ENCODE measurements around the gene NAA20. TPM values are rescaled to one million over a fixed set of nuclear protein-coding genes. Genes with fewer than 3 reads are reported as not detected.

NAA20 gene
- total and polyA plus RNA-seq, 2 of the 4 experiments (the other 2 are of a cell fraction), result 35.7 to 58.8 TPM

GRCh38 chr20:20014659-20015058, 2.5 kb upstream of the NAA20 start:
- ATAC-seq (ENCODE audit: low read depth), result no peak
- no peak overlapping the region for H3K56ac ChIP-seq (ENCODE audit: extremely low read depth, insufficient read depth, low read length)
- H3K4ac ChIP-seq (ENCODE audit: low read depth, low read length), result no peak overlapping the region
- H2BK20ac ChIP-seq (ENCODE audit: low read depth, low read length), result no peak overlapping the region
- no peak overlapping the region for H3K27ac ChIP-seq (ENCODE audit: insufficient read depth, low read length)
- BruUV-seq (replicated peaks), result no TSS peak
- H3K18ac ChIP-seq (ENCODE audit: low read depth, low read length), result no peak overlapping the region
- in situ Hi-C loops (cut with MboI; ENCODE audit: low sequenced_read_pairs) (no loop called here), dilution Hi-C loops (cut with HindIII; ENCODE audit: low sequenced_read_pairs, unreplicated experiment) (no loop called here), intact Hi-C loops (cut with micrococcal nuclease) (loop anchor here (5.0 kb wide), 1 partner anchor 322 kb away; no protein-coding TSS in a partner anchor)
- no peak overlapping the region for H3K9ac ChIP-seq (ENCODE audit: low read depth, low read length)
- peaks cover 3% of the 10 kb centered on the region; the same call in 1 of the 2 replicates for H3K36me3 ChIP-seq (ENCODE audit: control insufficient read depth, insufficient read depth, low read length)
- no peak overlapping the region for H4K5ac ChIP-seq (ENCODE audit: low read depth, low read length)
- no peak overlapping the region for H4K8ac ChIP-seq (ENCODE audit: low read depth in 2 of 2, low read length in 2 of 2)
- no peaks in the 10 kb centered on the region; the same call in 1 of the 2 replicates for H4K20me1 ChIP-seq (ENCODE audit: insufficient read depth, low read length)
- no peaks in the 10 kb centered on the region for H3K27me3 ChIP-seq (ENCODE audit: control insufficient read depth, insufficient read depth, low read length)
- no peak overlapping the region for H3K4me3 ChIP-seq (ENCODE audit: insufficient read depth, low read depth, low read length)
- H2AK9ac ChIP-seq (replicated peaks; ENCODE audit: low read depth, low read length, poor library complexity), result no peak overlapping the region
- no peak overlapping the region for H2AFZ ChIP-seq (replicated peaks; ENCODE audit: low read length, poor library complexity)
- no peak overlapping the region for H2BK120ac ChIP-seq (ENCODE audit: low read depth, low read length)
- no peak overlapping the region for H3K14ac ChIP-seq (replicated peaks; ENCODE audit: low read depth, low read length)
- no peak overlapping the region for H3K4me2 ChIP-seq (ENCODE audit: low read depth, low read length)
- H2AK5ac ChIP-seq (ENCODE audit: low read depth, low read length), result no peak overlapping the region
- peaks cover 12 to 25% of the 10 kb centered on the region in 2 experiments; a peak in 3 of 4 replicates for H3K79me1 ChIP-seq (ENCODE audit: low read depth in 1 of 2, low read length in 2 of 2)
- no CpG with 5 or more reads among the region's 2 CpGs for WGBS, 2 experiments (ENCODE audit: extremely low coverage in 2 of 2, insufficient read length in 1 of 2)
- H3K9me3 ChIP-seq (ENCODE audit: control insufficient read depth, insufficient read depth, low read length), result no peaks in the 10 kb centered on the region
- no peak overlapping the region for H3K23ac ChIP-seq (ENCODE audit: low read depth, low read length)
- CTCF ChIA-PET, result no interaction called here
- no peak for TF ChIP-seq MAFK (IDR thresholded peaks at IDR 0.05; ENCODE audit: low read depth, low read length)
- TF ChIP-seq CEBPB (IDR thresholded peaks at IDR 0.05; ENCODE audit: low read depth, low read length), result no peak
- DNase-seq, result no peak
- peaks cover 13% of the 10 kb centered on the region for H3K9me1 ChIP-seq (ENCODE audit: insufficient read depth, low read length)
- H2BK15ac ChIP-seq (ENCODE audit: low read depth, low read length), result no peak overlapping the region; the same call in 2 of the 3 replicates
- no peak overlapping the region for H4K91ac ChIP-seq (ENCODE audit: insufficient read depth, low read depth, low read length)
- POLR2A ChIA-PET (ENCODE audit: unreplicated experiment), result no interaction called here
- no peak overlapping the region for H2BK5ac ChIP-seq (ENCODE audit: low read depth, low read length, poor library complexity, severe bottlenecking)
- peaks cover 17% of the 10 kb centered on the region for H3K4me1 ChIP-seq (ENCODE audit: control insufficient read depth, insufficient read depth, low read length)
